Measurements from ENCODE around the gene PPIL1. TPM values are rescaled to one million over a fixed set of nuclear protein-coding genes. Genes with fewer than 3 reads are reported as not detected.

Gene PPIL1
- total RNA-seq, 1 donor from 2014 or later: 36.6 TPM

DNA sequence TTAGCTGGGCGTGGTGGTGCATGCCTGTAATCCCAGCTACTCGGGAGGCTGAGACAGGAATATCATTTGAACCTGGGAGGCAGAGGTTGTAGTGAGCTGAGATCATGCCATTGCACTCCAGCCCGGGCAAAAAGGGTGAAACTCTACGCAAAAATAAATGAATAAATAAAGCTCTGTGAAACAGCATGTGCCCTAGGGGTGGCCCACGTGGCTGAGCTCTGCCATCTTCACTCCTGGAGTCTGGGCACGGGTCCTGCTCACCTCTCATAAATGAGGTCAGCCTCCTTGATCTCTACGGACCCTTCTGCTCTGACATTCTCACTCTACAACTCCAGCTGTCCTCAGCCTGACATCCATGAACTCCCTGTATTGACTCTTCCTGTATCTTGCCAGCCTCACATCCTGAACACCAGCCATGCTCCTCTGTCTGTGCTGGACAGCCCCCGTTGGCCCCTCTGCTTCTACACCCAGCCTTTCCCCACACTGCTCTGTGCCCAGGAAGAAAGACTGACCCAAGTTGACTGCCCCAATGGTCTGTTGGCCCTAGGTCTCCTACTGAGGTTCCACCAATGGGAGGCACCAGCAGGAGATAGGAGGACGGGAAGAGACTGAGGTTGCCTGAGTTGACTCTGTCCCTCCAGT is 57.3 kb downstream of the PPIL1 start:
- DNase-seq (ENCODE audit: low read depth) (no peak), FAIRE-seq (no peak)
- TF ChIP-seq, protein P1, sequence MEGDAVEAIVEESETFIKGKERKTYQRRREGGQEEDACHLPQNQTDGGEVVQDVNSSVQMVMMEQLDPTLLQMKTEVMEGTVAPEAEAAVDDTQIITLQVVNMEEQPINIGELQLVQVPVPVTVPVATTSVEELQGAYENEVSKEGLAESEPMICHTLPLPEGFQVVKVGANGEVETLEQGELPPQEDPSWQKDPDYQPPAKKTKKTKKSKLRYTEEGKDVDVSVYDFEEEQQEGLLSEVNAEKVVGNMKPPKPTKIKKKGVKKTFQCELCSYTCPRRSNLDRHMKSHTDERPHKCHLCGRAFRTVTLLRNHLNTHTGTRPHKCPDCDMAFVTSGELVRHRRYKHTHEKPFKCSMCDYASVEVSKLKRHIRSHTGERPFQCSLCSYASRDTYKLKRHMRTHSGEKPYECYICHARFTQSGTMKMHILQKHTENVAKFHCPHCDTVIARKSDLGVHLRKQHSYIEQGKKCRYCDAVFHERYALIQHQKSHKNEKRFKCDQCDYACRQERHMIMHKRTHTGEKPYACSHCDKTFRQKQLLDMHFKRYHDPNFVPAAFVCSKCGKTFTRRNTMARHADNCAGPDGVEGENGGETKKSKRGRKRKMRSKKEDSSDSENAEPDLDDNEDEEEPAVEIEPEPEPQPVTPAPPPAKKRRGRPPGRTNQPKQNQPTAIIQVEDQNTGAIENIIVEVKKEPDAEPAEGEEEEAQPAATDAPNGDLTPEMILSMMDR (IDR thresholded peaks at IDR 0.05; ENCODE audit: insufficient read depth, low read depth, low read length): no peak
- TF ChIP-seq EZH2 (IDR thresholded peaks at IDR 0.05; ENCODE audit: insufficient read depth, low read length): no peak
- peaks cover 3% of the 10 kb centered on the region for H3K4me1 ChIP-seq (ENCODE audit: insufficient read depth, low read length)
- peaks cover 4% of the 10 kb centered on the region for H3K36me3 Mint-ChIP-seq (ENCODE audit: low read depth, unreplicated experiment)
- no peaks in the 10 kb centered on the region for H4K20me1 ChIP-seq (ENCODE audit: insufficient read depth, low read length)
- H3K4me3 ChIP-seq (ENCODE audit: insufficient read depth, low read depth, low read length): no peak overlapping the region
- H3K9ac ChIP-seq (ENCODE audit: low read length): no peak overlapping the region
- H3K4me3 Mint-ChIP-seq (ENCODE audit: unreplicated experiment): no peak overlapping the region
- H3K27ac Mint-ChIP-seq (ENCODE audit: unreplicated experiment): no peak overlapping the region
- H3K79me2 ChIP-seq (ENCODE audit: insufficient read depth, low read length): no peaks in the 10 kb centered on the region
- no peaks in the 10 kb centered on the region for H3K36me3 ChIP-seq (ENCODE audit: insufficient read depth, low read length)
- H3K9me3 ChIP-seq (ENCODE audit: insufficient read depth, low read depth, low read length): no peaks in the 10 kb centered on the region
- peaks cover 2% of the 10 kb centered on the region for H3K27me3 ChIP-seq (ENCODE audit: insufficient read depth, low read length)
- no peaks in the 10 kb centered on the region for H3K9me3 Mint-ChIP-seq (ENCODE audit: unreplicated experiment)
- no peak overlapping the region for H2AFZ ChIP-seq (ENCODE audit: low read depth, low read length)
- H3K27me3 Mint-ChIP-seq (ENCODE audit: low read depth, unreplicated experiment): peaks cover 26% of the 10 kb centered on the region
- no peak overlapping the region for H3K4me2 ChIP-seq (ENCODE audit: low read length)
- peaks cover 17% of the 10 kb centered on the region for H3K4me1 Mint-ChIP-seq (ENCODE audit: low read depth, unreplicated experiment)
- H3K27ac ChIP-seq (ENCODE audit: low read depth, low read length): no peak overlapping the region

DNA sequence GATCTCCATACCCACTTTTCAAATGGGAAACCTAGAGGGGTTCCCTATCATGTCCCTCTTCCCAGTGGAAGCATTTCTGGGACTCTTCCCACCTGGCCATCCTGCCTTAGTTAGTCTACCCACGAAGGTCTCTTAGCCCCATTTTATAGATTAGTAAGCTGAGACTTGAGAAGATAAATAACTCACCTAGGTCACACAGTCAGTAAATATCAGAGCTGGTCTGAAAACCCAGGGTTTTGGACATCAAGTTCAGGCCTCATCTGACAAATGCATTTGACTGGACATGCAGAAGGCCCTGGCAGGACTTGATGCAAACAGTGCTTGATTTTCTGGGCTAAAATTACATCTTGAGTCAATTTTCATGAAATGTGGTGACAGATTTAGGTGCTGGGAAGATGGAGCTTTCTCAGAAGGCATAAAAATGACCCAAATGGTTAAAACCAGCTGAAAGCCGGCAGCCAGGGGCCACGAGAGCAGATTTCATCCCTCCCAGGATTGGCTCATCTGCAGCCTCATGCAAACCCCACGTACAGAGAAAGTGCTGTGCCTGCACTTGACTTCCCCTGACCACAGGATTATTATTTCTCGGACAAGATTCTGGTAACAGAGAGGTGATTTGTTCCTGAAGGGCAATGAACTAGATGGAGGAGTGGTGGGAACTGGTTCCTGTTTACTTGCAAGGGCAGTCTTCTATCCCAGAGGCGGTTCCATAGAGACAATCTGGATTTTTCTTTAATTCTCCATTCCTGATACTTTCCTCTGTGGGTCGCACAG is 58.5 kb downstream of the PPIL1 start:
- no peaks in the 10 kb centered on the region for H4K20me1 ChIP-seq (ENCODE audit: insufficient read depth, low read length)
- peaks cover 37% of the 10 kb centered on the region for H3K27me3 Mint-ChIP-seq (ENCODE audit: low read depth, unreplicated experiment)
- peaks cover 7% of the 10 kb centered on the region for H3K4me1 Mint-ChIP-seq (ENCODE audit: low read depth, unreplicated experiment)
- H3K36me3 ChIP-seq (ENCODE audit: insufficient read depth, low read length): no peaks in the 10 kb centered on the region
- no peak overlapping the region for H3K4me2 ChIP-seq (ENCODE audit: low read length)
- H3K9me3 Mint-ChIP-seq (ENCODE audit: unreplicated experiment): no peaks in the 10 kb centered on the region
- no peak overlapping the region for H3K4me3 Mint-ChIP-seq (ENCODE audit: unreplicated experiment)
- H3K9me3 ChIP-seq (ENCODE audit: insufficient read depth, low read depth, low read length): no peaks in the 10 kb centered on the region
- DNase-seq (ENCODE audit: low read depth): no peak
- no peaks in the 10 kb centered on the region for H3K79me2 ChIP-seq (ENCODE audit: insufficient read depth, low read length)
- H3K4me3 ChIP-seq (ENCODE audit: insufficient read depth, low read depth, low read length): no peak overlapping the region
- no peak overlapping the region for H3K9ac ChIP-seq (ENCODE audit: low read length)
- no peak for FAIRE-seq
- no peak overlapping the region for H3K27ac Mint-ChIP-seq (ENCODE audit: unreplicated experiment)
- peaks cover 4% of the 10 kb centered on the region for H3K36me3 Mint-ChIP-seq (ENCODE audit: low read depth, unreplicated experiment)
- peaks cover 2% of the 10 kb centered on the region for H3K27me3 ChIP-seq (ENCODE audit: insufficient read depth, low read length)
- H2AFZ ChIP-seq (ENCODE audit: low read depth, low read length): no peak overlapping the region
- H3K27ac ChIP-seq (ENCODE audit: low read depth, low read length): no peak overlapping the region
- H3K4me1 ChIP-seq (ENCODE audit: insufficient read depth, low read length): peaks cover 3% of the 10 kb centered on the region
- no peak for TF ChIP-seq EZH2 (IDR thresholded peaks at IDR 0.05; ENCODE audit: insufficient read depth, low read length)
- TF ChIP-seq, protein P1 (IDR thresholded peaks at IDR 0.05; ENCODE audit: insufficient read depth, low read depth, low read length): no peak

DNA sequence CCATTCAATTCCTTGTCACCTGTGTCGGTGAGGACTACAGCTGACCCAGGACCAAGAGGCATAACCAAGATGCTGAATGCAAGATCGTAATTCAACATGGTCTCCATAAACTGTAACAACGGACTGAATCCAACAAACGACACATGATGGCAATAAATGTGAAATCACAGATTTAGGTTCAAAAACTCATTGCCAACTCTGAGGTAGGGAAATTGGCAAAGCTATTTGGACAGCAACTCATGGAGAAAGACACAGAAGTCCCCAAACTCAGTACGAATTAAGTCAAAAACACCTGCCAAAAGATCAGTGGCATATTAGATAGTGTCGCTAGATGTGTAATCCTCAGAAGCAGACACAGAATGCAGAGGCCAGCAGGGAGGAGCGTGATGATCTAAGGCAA is 60.4 kb downstream of the PPIL1 start:
- FAIRE-seq (no peak), DNase-seq (ENCODE audit: low read depth) (no peak)
- Histone ChIP-seq H3K79me2 (ENCODE audit: insufficient read depth, low read length) (no peaks in the 10 kb centered on the region), H3K4me3 (ENCODE audit: insufficient read depth, low read depth, low read length) (no peak overlapping the region), H3K36me3 (ENCODE audit: insufficient read depth, low read length) (no peaks in the 10 kb centered on the region), H4K20me1 (ENCODE audit: insufficient read depth, low read length) (no peaks in the 10 kb centered on the region), H3K27me3 (ENCODE audit: insufficient read depth, low read length) (peaks cover 4% of the 10 kb centered on the region), H3K4me1 (ENCODE audit: insufficient read depth, low read length) (no peaks in the 10 kb centered on the region), H3K9ac (ENCODE audit: low read length) (no peak overlapping the region), H3K9me3 (ENCODE audit: insufficient read depth, low read depth, low read length) (no peaks in the 10 kb centered on the region), H2AFZ (ENCODE audit: low read depth, low read length) (no peak overlapping the region), H3K27ac (ENCODE audit: low read depth, low read length) (no peak overlapping the region), H3K4me2 (ENCODE audit: low read length) (no peak overlapping the region)
- H3K9me3 Mint-ChIP-seq (ENCODE audit: unreplicated experiment): no peaks in the 10 kb centered on the region
- H3K36me3 Mint-ChIP-seq (ENCODE audit: low read depth, unreplicated experiment): no peaks in the 10 kb centered on the region
- peaks cover 3% of the 10 kb centered on the region for H3K4me1 Mint-ChIP-seq (ENCODE audit: low read depth, unreplicated experiment)
- TF ChIP-seq, protein P1 (IDR thresholded peaks at IDR 0.05; ENCODE audit: insufficient read depth, low read depth, low read length): no peak
- no peak for TF ChIP-seq EZH2 (IDR thresholded peaks at IDR 0.05; ENCODE audit: insufficient read depth, low read length)
- H3K4me3 Mint-ChIP-seq (ENCODE audit: unreplicated experiment): peak overlapping the region; percentile 5
- H3K27me3 Mint-ChIP-seq (ENCODE audit: low read depth, unreplicated experiment): peaks cover 45% of the 10 kb centered on the region
- H3K27ac Mint-ChIP-seq (ENCODE audit: unreplicated experiment): no peak overlapping the region
